WTC11 (cell line): ENCODE measurements around the gene USB1. TPM values are rescaled to one million over a fixed set of nuclear protein-coding genes. Genes with fewer than 3 reads are reported as not detected.
A peak's percentile ranks its signal among the peaks of the same experiment; 100 is the strongest.

Experiments used
- ATAC-seq: fragments of 200-7000 bp; cut with Tn5 transposase; 2 replicates; pipeline ENCODE4 v1.10.0; 2021; ENCODE audit warnings: mild to moderate bottlenecking, moderate library complexity
- CTCF ChIA-PET: fragments of 300-600 bp; sonication (Branson Sonifier 250); formaldehyde crosslinking; loops from one replicate; lab custom pipeline; 2021; ENCODE audit warnings: antibody characterized with exemption; lab: Charles Lee
- POLR2A ChIA-PET: fragments of 350-600 bp; sonication (Branson Sonifier 250); formaldehyde crosslinking; loops from one replicate; lab custom pipeline; 2021; ENCODE audit warnings: antibody characterized with exemption; lab: Charles Lee
- DNase-seq: peaks from one replicate; pipeline ENCODE4 v3.0.0; 2021; ENCODE audit warnings: low spot score
- H3K27ac Mint-ChIP-seq: 2 replicates; pipeline ENCODE4 v1.8.0; 2021; ENCODE audit warnings: mixed read lengths
- H3K27me3 Mint-ChIP-seq: 2 replicates; pipeline ENCODE4 v1.8.0; 2021; ENCODE audit warnings: low read depth, mild to moderate bottlenecking, moderate library complexity, mixed read lengths
- H3K36me3 Mint-ChIP-seq: 2 replicates; pipeline ENCODE4 v1.8.0; 2021; ENCODE audit warnings: mixed read lengths
- H3K4me1 Mint-ChIP-seq: 2 replicates; pipeline ENCODE4 v1.8.0; 2022; ENCODE audit warnings: mixed read lengths
- H3K4me3 Mint-ChIP-seq: 2 replicates; pipeline ENCODE4 v1.8.0; 2021; ENCODE audit warnings: mild to moderate bottlenecking, moderate library complexity, mixed read lengths
- H3K9me3 Mint-ChIP-seq: 2 replicates; pipeline ENCODE4 v1.8.0; 2021; ENCODE audit warnings: mixed read lengths
- ATF1 ChIP-seq: sonication (generic); formaldehyde crosslinking; IDR thresholded peaks from 2 replicates; pipeline ENCODE4 v1.8.1; 2023; ENCODE audit warnings: mild to moderate bottlenecking, moderate library complexity, missing genetic modification reagents
- ELF4 ChIP-seq: sonication (generic); formaldehyde crosslinking; IDR thresholded peaks from 2 replicates; pipeline ENCODE4 v1.8.1; 2022; ENCODE audit warnings: low read depth, mild to moderate bottlenecking, moderate library complexity, missing genetic modification reagents
- GRHL2 ChIP-seq: fragments of 250-450 bp; sonication (Bioruptor Pico); IDR thresholded peaks from 2 replicates; pipeline ENCODE4 v1.8.0; 2022; ENCODE audit warnings: mild to moderate bottlenecking, moderate library complexity; ENCODE audit not compliant: insufficient replicate concordance, severe bottlenecking
- HMGA2 ChIP-seq: fragments of 250-450 bp; sonication (Bioruptor Pico); IDR thresholded peaks from 2 replicates; pipeline ENCODE4 v1.4.0; 2021; ENCODE audit warnings: mild to moderate bottlenecking, moderate library complexity
- JUN ChIP-seq: sonication (generic); formaldehyde crosslinking; IDR thresholded peaks from 2 replicates; pipeline ENCODE4 v1.8.0; 2023; ENCODE audit warnings: mild to moderate bottlenecking, missing genetic modification reagents
- MXD4 ChIP-seq: fragments of 250-450 bp; sonication (Bioruptor Pico); IDR thresholded peaks from 2 replicates; pipeline ENCODE4 v1.8.0; 2021; ENCODE audit warnings: mild to moderate bottlenecking, moderate library complexity, borderline replicate concordance
- NR1H2 ChIP-seq: sonication (generic); formaldehyde crosslinking; IDR thresholded peaks from 2 replicates; pipeline ENCODE4 v1.9.0; 2021; ENCODE audit warnings: mild to moderate bottlenecking, moderate library complexity, missing genetic modification reagents
- OVOL2 ChIP-seq: fragments of 250-450 bp; sonication (Bioruptor Pico); IDR thresholded peaks from 2 replicates; pipeline ENCODE4 v1.9.0; 2021; ENCODE audit warnings: mild to moderate bottlenecking, borderline replicate concordance
- SOX15 ChIP-seq: fragments of 250-450 bp; sonication (Bioruptor Pico); IDR thresholded peaks from 2 replicates; pipeline ENCODE4 v1.9.0; 2021; ENCODE audit warnings: mild to moderate bottlenecking
- TEAD4 ChIP-seq: sonication (generic); formaldehyde crosslinking; IDR thresholded peaks from 2 replicates; pipeline ENCODE4 v1.8.0; 2022; ENCODE audit warnings: mild to moderate bottlenecking, missing genetic modification reagents
- ZNF219 ChIP-seq: sonication (generic); formaldehyde crosslinking; IDR thresholded peaks from 2 replicates; pipeline ENCODE4 v1.8.0; 2023; ENCODE audit warnings: missing genetic modification reagents, mild to moderate bottlenecking, borderline replicate concordance
- ZNF263 ChIP-seq: sonication (generic); formaldehyde crosslinking; IDR thresholded peaks from 2 replicates; pipeline ENCODE4 v1.8.1; 2022; ENCODE audit warnings: low read depth, mild to moderate bottlenecking, moderate library complexity, missing genetic modification reagents
- ZNF317 ChIP-seq: sonication (generic); formaldehyde crosslinking; IDR thresholded peaks from 2 replicates; pipeline ENCODE4 v1.8.1; 2023; ENCODE audit warnings: low read depth, mild to moderate bottlenecking, moderate library complexity, missing genetic modification reagents, borderline replicate concordance
- total RNA-seq: library from RNA; stranded (reverse); gene quantifications from 3 replicates; pipeline ENCODE4 v1.2.3, GENCODE V29; 2021
- TF ChIP-seq, protein P1 (sequence below): sonication (generic); formaldehyde crosslinking; IDR thresholded peaks from 2 replicates; pipeline ENCODE4 v1.8.1; 2022; ENCODE audit warnings: mild to moderate bottlenecking, missing genetic modification reagents, moderate library complexity, borderline replicate concordance
- TF ChIP-seq, protein P2 (sequence below): fragments of 250-450 bp; sonication (Bioruptor Pico); conservative IDR thresholded peaks from 2 replicates; pipeline ENCODE4 v1.9.0; 2021; ENCODE audit warnings: mild to moderate bottlenecking
- TF ChIP-seq, protein P3 (sequence below): sonication (generic); formaldehyde crosslinking; IDR thresholded peaks from 2 replicates; pipeline ENCODE4 v1.8.1; 2022; ENCODE audit warnings: missing genetic modification reagents, borderline replicate concordance
- TF ChIP-seq, protein P4 (sequence below): sonication (generic); formaldehyde crosslinking; IDR thresholded peaks from 2 replicates; pipeline ENCODE4 v1.8.1; 2023; ENCODE audit warnings: mild to moderate bottlenecking, missing genetic modification reagents, moderate library complexity

USB1 gene
- total RNA-seq, 1 experiment from 2014 or later: 67.1 TPM

DNA sequence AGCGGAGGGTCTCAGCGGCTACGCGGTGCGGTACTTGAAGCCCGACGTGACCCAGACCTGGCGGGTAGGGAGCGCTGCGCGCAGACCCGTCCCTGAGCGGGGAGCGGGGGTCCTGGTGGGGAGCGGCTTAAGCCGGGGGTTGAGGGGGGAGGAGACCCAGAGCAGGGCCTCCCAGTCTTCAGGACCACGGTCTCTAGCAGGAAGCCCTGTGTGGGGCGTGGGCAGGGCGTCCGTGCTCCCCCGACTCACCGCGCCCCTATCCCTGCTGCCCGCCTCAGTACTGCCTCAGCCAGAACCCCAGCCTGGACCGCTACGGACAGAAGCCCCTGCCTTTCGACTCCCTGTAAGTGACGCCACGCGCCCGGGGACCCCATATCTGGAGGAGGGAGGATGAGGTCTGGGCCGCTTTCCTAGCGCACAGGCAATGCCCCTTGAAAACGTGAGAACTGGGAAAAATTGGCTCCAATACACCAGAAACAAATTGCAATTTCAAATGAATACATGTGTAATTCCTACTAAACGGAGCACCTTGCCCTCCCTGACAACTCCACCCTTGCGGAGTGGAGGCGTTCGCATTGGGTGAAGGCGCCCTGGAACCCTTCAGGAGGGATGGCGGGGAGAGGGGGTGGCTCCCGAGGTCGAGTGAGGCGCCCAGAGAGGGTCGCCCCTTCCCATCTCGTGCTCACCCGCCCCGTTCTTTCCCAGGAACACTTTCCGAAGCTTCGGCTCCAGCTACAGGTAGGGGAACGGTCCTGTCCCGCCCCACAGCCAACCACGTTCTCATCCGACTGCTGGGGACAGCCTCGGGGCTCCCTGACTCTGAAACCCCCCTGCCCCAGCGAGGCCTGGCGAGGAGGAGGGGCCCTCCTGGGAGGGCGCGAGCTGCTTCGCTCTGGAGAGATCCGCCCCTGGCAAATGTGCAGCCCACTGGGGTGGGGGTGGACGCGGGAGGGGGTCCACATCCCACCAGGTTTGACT lies 15.7 kb upstream of the USB1 start:
- H3K4me1 Mint-ChIP-seq: peaks cover 9% of the 10 kb centered on the region
- peak; percentile 45 for DNase-seq
- ATAC-seq: peak; percentile 46
- no peaks in the 10 kb centered on the region for H3K9me3 Mint-ChIP-seq
- TF ChIP-seq ELF4 (CRISPR knock-in tag) (no peak), GRHL2 (no peak), ZNF317 (CRISPR knock-in tag) (no peak), NR1H2 (CRISPR knock-in tag) (no peak), ZNF263 (CRISPR knock-in tag) (no peak), ZNF219 (CRISPR knock-in tag) (no peak), MXD4 (CRISPR knock-in tag) (no peak), HMGA2 (no peak), ATF1 (CRISPR knock-in tag) (no peak), JUN (CRISPR knock-in tag) (no peak), TEAD4 (CRISPR knock-in tag) (no peak)
- TF ChIP-seq, protein P1, sequence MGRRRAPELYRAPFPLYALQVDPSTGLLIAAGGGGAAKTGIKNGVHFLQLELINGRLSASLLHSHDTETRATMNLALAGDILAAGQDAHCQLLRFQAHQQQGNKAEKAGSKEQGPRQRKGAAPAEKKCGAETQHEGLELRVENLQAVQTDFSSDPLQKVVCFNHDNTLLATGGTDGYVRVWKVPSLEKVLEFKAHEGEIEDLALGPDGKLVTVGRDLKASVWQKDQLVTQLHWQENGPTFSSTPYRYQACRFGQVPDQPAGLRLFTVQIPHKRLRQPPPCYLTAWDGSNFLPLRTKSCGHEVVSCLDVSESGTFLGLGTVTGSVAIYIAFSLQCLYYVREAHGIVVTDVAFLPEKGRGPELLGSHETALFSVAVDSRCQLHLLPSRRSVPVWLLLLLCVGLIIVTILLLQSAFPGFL (CRISPR knock-in tag): no peak
- TF ChIP-seq, protein P2, sequence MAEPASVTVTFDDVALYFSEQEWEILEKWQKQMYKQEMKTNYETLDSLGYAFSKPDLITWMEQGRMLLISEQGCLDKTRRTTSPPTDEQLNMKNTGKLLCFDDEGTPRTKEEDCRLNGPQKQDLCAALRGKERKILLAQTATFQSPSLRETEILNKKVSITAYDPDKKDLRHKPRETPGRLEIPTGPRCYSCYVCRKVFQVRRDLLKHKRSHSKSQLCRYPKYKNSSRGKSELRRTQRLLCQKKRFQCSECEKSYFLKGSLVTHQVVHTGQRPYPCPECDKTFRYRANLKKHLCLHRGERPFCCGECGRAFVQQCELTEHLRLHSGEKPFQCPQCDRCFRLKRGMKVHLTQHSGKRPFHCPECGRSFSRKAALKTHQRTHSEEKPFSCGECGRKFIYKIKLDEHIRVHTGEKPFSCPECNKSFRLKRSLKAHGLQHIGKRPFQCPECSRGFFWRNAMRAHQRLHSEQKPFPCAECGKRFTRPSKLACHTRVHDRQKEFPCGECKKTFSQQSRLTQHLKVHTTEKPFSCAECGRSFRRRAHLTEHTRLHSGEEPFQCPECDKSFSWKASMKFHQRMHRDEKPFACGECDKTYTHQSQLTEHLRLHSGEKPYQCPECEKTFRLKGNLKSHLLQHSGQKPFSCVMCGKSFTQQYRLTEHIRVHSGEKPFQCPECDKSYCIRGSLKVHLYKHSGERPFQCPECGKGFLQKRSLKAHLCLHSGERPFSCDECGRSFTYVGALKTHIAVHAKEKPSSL: no peak
- TF ChIP-seq, protein P3, sequence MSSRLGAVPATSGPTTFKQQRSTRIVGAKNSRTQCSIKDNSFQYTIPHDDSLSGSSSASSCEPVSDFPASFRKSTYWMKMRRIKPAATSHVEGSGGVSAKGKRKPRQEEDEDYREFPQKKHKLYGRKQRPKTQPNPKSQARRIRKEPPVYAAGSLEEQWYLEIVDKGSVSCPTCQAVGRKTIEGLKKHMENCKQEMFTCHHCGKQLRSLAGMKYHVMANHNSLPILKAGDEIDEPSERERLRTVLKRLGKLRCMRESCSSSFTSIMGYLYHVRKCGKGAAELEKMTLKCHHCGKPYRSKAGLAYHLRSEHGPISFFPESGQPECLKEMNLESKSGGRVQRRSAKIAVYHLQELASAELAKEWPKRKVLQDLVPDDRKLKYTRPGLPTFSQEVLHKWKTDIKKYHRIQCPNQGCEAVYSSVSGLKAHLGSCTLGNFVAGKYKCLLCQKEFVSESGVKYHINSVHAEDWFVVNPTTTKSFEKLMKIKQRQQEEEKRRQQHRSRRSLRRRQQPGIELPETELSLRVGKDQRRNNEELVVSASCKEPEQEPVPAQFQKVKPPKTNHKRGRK: no peak
- TF ChIP-seq, protein P4, sequence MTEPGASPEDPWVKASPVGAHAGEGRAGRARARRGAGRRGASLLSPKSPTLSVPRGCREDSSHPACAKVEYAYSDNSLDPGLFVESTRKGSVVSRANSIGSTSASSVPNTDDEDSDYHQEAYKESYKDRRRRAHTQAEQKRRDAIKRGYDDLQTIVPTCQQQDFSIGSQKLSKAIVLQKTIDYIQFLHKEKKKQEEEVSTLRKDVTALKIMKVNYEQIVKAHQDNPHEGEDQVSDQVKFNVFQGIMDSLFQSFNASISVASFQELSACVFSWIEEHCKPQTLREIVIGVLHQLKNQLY: no peak
- peak overlapping the region; percentile 86 for H3K4me3 Mint-ChIP-seq
- no peaks in the 10 kb centered on the region for H3K36me3 Mint-ChIP-seq
- H3K27me3 Mint-ChIP-seq: peaks cover 48% of the 10 kb centered on the region
- CTCF ChIA-PET: interaction anchor here (0.6 to 2.7 kb wide), 17 partner anchors 8 to 394 kb away, joined by 3 to 20 read pairs (median 4); partner anchors contain the start of genes CFAP20, USB1 and ZNF319
- POLR2A ChIA-PET: interaction anchor here (0.5 to 0.7 kb wide), 3 partner anchors 8 to 64 kb away, joined by 3 to 4 read pairs (median 3); no protein-coding TSS in a partner anchor
- no peak overlapping the region for H3K27ac Mint-ChIP-seq

DNA sequence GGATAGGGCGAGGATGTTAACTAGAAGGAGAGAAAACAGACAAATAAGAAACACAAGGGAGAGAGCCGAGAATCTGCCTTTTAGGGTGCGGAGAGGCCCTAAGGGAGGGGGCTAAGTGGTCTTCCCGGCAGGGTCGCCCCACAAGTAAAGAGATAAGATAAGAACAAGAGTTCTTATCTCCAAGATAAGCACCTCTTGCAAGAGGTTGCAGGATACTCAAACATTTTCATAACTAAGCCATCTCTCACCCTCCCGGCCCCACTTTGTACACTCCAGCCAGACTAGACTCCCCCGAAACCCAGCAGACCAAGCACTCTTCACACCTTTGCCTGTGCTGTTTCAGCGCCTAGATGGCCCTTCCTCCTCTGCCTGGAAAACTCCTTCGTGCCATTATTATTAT lies 15.0 kb upstream of the USB1 start:
- H3K27ac Mint-ChIP-seq: no peak overlapping the region
- no peaks in the 10 kb centered on the region for H3K9me3 Mint-ChIP-seq
- ChIA-PET POLR2A (interaction anchor here (0.7 kb wide), 1 partner anchor 7 kb away, joined by 3 read pairs; no protein-coding TSS in a partner anchor), CTCF (interaction anchor here (1.4 to 2.2 kb wide), 3 partner anchors 12 to 190 kb away, joined by 4 to 6 read pairs (median 4); partner anchors contain the start of gene ZNF319)
- H3K27me3 Mint-ChIP-seq: peaks cover 48% of the 10 kb centered on the region
- DNase-seq: no peak
- no peak for ATAC-seq
- peaks cover 9% of the 10 kb centered on the region for H3K4me1 Mint-ChIP-seq
- H3K4me3 Mint-ChIP-seq: peak overlapping the region; percentile 86
- H3K36me3 Mint-ChIP-seq: no peaks in the 10 kb centered on the region
- no peak for TF ChIP-seq SOX15 (CRISPR knock-in tag)
- TF ChIP-seq OVOL2 (CRISPR knock-in tag): no peak
